IMR-90 (cell line): ENCODE data around the gene HNRNPC. TPM values are rescaled to one million over a fixed set of nuclear protein-coding genes. Genes with fewer than 3 reads are reported as not detected.
A peak's percentile ranks its signal among the peaks of the same experiment; 100 is the strongest.

Experiments used
- ATAC-seq: fragments of 200-7000 bp; cut with Tn5 transposase; 2 replicates; pipeline ENCODE4 v1.9.1; 2020; ENCODE audit warnings: low read depth, mild to moderate bottlenecking, moderate library complexity
- BruUV-seq: library from RNA; stranded (reverse); fragments of 400-500 nt; replicated peaks from 2 replicates; lab custom pipeline; 2021; lab: Mats Ljungman, UMichigan
- CTCF ChIA-PET: fragments of 300-600 bp; formaldehyde crosslinking; extraction: SDS; loops from one replicate; lab custom pipeline; 2021; ENCODE audit warnings: antibody characterized with exemption; lab: Yijun Ruan, JAX
- POLR2A ChIA-PET: fragments of 300-600 bp; sonication (Branson Sonifier 250); formaldehyde crosslinking; loops from one replicate; lab custom pipeline; 2022; ENCODE audit warnings: antibody characterized with exemption; ENCODE audit not compliant: unreplicated experiment; lab: Charles Lee
- DNase-seq: peaks from one replicate; pipeline ENCODE4 v3.0.0; 2013
- H2AFZ ChIP-seq: replicated peaks from 2 replicates; pipeline ENCODE3; 2013; ENCODE audit warnings: low read length, mild to moderate bottlenecking; ENCODE audit not compliant: poor library complexity
- H2AK5ac ChIP-seq: 2 replicates; pipeline ENCODE4 v1.6.1; 2013; ENCODE audit warnings: low read depth, low read length, inconsistent platforms
- H2AK9ac ChIP-seq: replicated peaks from 2 replicates; pipeline ENCODE3; 2013; ENCODE audit warnings: mild to moderate bottlenecking, low read depth, low read length, moderate library complexity; ENCODE audit not compliant: poor library complexity
- H2BK120ac ChIP-seq: 2 replicates; pipeline ENCODE4 v1.6.1; 2013; ENCODE audit warnings: low read depth, low read length, inconsistent platforms
- H2BK15ac ChIP-seq: 3 replicates; pipeline ENCODE4 v1.6.1; 2013; ENCODE audit warnings: low read depth, low read length, inconsistent platforms
- H2BK20ac ChIP-seq: 2 replicates; pipeline ENCODE4 v1.6.1; 2013; ENCODE audit warnings: low read depth, mild to moderate bottlenecking, inconsistent platforms, low read length, moderate library complexity
- H2BK5ac ChIP-seq: 2 replicates; pipeline ENCODE4 v1.6.1; 2013; ENCODE audit warnings: mild to moderate bottlenecking, low read depth, low read length, inconsistent platforms; ENCODE audit not compliant: poor library complexity, severe bottlenecking
- H3K14ac ChIP-seq: replicated peaks from 2 replicates; pipeline ENCODE4 v1.6.1; 2013; ENCODE audit warnings: low read depth, low read length, inconsistent platforms
- H3K18ac ChIP-seq: 2 replicates; pipeline ENCODE4 v1.6.1; 2013; ENCODE audit warnings: low read depth, low read length, control low read depth
- H3K23ac ChIP-seq: 2 replicates; pipeline ENCODE4 v1.6.1; 2013; ENCODE audit warnings: low read depth, low read length, inconsistent platforms
- H3K27ac ChIP-seq: 2 replicates; pipeline ENCODE4 v1.5.1; 2013; ENCODE audit warnings: mild to moderate bottlenecking, control low read depth, low read length; ENCODE audit not compliant: insufficient read depth
- H3K27me3 ChIP-seq: 2 replicates; pipeline ENCODE4 v1.6.1; 2013; ENCODE audit warnings: low read length; ENCODE audit not compliant: control insufficient read depth, insufficient read depth
- H3K36me3 ChIP-seq: 2 replicates; pipeline ENCODE4 v1.6.1; 2013; ENCODE audit warnings: low read length, mixed read lengths; ENCODE audit not compliant: control insufficient read depth, insufficient read depth
- H3K4ac ChIP-seq: 2 replicates; pipeline ENCODE4 v1.6.1; 2013; ENCODE audit warnings: low read depth, low read length, inconsistent platforms
- H3K4me1 ChIP-seq: 2 replicates; pipeline ENCODE4 v1.6.1; 2013; ENCODE audit warnings: low read length, mixed read lengths; ENCODE audit not compliant: control insufficient read depth, insufficient read depth
- H3K4me2 ChIP-seq: 2 replicates; pipeline ENCODE4 v1.6.1; 2013; ENCODE audit warnings: low read depth, mild to moderate bottlenecking, control low read depth, low read length, moderate library complexity
- H3K4me3 ChIP-seq: 2 replicates; pipeline ENCODE4 v1.5.1; 2013; ENCODE audit warnings: low read depth, mild to moderate bottlenecking, control low read depth, low read length, moderate library complexity; ENCODE audit not compliant: insufficient read depth
- H3K56ac ChIP-seq: 2 replicates; pipeline ENCODE4 v1.6.1; 2013; ENCODE audit warnings: low read length, inconsistent platforms; ENCODE audit not compliant: insufficient read depth; ENCODE audit errors: extremely low read depth
- H3K79me1 ChIP-seq, 2 experiments: 2 replicates each; pipeline ENCODE4 v1.6.1; 2013; ENCODE audit warnings: low read length in 2 of 2, inconsistent platforms in 1 of 2, low read depth in 1 of 2
- H3K9ac ChIP-seq: 2 replicates; pipeline ENCODE4 v1.6.1; 2013; ENCODE audit warnings: low read depth, low read length, control low read depth
- H3K9me1 ChIP-seq: 2 replicates; pipeline ENCODE4 v1.6.1; 2013; ENCODE audit warnings: low read length, inconsistent platforms; ENCODE audit not compliant: insufficient read depth
- H3K9me3 ChIP-seq: 2 replicates; pipeline ENCODE4 v1.6.1; 2013; ENCODE audit warnings: low read length; ENCODE audit not compliant: control insufficient read depth, insufficient read depth
- H4K20me1 ChIP-seq: 2 replicates; pipeline ENCODE4 v1.6.1; 2013; ENCODE audit warnings: low read length, inconsistent platforms; ENCODE audit not compliant: insufficient read depth
- H4K5ac ChIP-seq: 2 replicates; pipeline ENCODE4 v1.6.1; 2013; ENCODE audit warnings: mild to moderate bottlenecking, low read depth, low read length, control low read depth
- H4K8ac ChIP-seq, 2 experiments: 2 replicates each; pipeline ENCODE4 v1.6.1; 2013; ENCODE audit warnings: low read depth in 2 of 2, low read length in 2 of 2, control low read depth in 1 of 2, inconsistent platforms in 1 of 2
- H4K91ac ChIP-seq: 2 replicates; pipeline ENCODE4 v1.6.1; 2013; ENCODE audit warnings: low read depth, low read length, inconsistent platforms; ENCODE audit not compliant: insufficient read depth
- BHLHE40 ChIP-seq: fragments of 150-350 bp; IDR thresholded peaks from 2 replicates; pipeline ENCODE4 v1.6.1; 2016; ENCODE audit warnings: mild to moderate bottlenecking, low read depth, low read length
- CHD1 ChIP-seq: IDR thresholded peaks from 2 replicates; pipeline ENCODE4 v1.6.1; 2012; ENCODE audit warnings: low read depth, low read length, improper control_type of control experiment
- CTCF ChIP-seq: conservative IDR thresholded peaks from 2 replicates; pipeline ENCODE4 v1.5.1; 2012; ENCODE audit warnings: mild to moderate bottlenecking, low read depth, low read length, improper control_type of control experiment
- FOS ChIP-seq: fragments of 150-350 bp; IDR thresholded peaks from 2 replicates; pipeline ENCODE4 v1.6.1; 2016; ENCODE audit warnings: low read depth, low read length
- MAFK ChIP-seq: IDR thresholded peaks from 2 replicates; pipeline ENCODE4 v1.6.1; 2012; ENCODE audit warnings: low read depth, low read length, improper control_type of control experiment
- MAZ ChIP-seq: IDR thresholded peaks from 2 replicates; pipeline ENCODE4 v1.6.1; 2012; ENCODE audit warnings: low read depth, mild to moderate bottlenecking, low read length, improper control_type of control experiment, moderate library complexity, borderline replicate concordance
- MXI1 ChIP-seq: IDR thresholded peaks from 2 replicates; pipeline ENCODE4 v1.6.1; 2012; ENCODE audit warnings: low read depth, mild to moderate bottlenecking, low read length, moderate library complexity, borderline replicate concordance
- NFE2L2 ChIP-seq: fragments of 150-350 bp; IDR thresholded peaks from 2 replicates; pipeline ENCODE4 v1.6.1; 2016; ENCODE audit warnings: low read depth, mild to moderate bottlenecking, low read length
- POLR2A ChIP-seq: IDR thresholded peaks from 2 replicates; pipeline ENCODE4 v1.6.1; 2012; ENCODE audit warnings: mild to moderate bottlenecking, low read depth, low read length
- RAD21 ChIP-seq: IDR thresholded peaks from 2 replicates; pipeline ENCODE4 v1.6.1; 2012; ENCODE audit warnings: low read length, improper control_type of control experiment
- RCOR1 ChIP-seq: IDR thresholded peaks from 2 replicates; pipeline ENCODE4 v1.6.1; 2012; ENCODE audit warnings: mild to moderate bottlenecking, low read length, improper control_type of control experiment; ENCODE audit not compliant: insufficient replicate concordance
- RFX5 ChIP-seq: IDR thresholded peaks from 2 replicates; pipeline ENCODE4 v1.8.0; 2012; ENCODE audit warnings: low read depth, mild to moderate bottlenecking, low read length, moderate library complexity
- SMC3 ChIP-seq: fragments of 150-350 bp; IDR thresholded peaks from 2 replicates; pipeline ENCODE4 v1.6.1; 2016; ENCODE audit warnings: low read depth, mild to moderate bottlenecking, antibody characterized with exemption, low read length, moderate library complexity
- USF2 ChIP-seq: fragments of 150-350 bp; IDR thresholded peaks from 2 replicates; pipeline ENCODE4 v1.6.1; 2017; ENCODE audit warnings: mild to moderate bottlenecking, antibody characterized with exemption, low read length, low read depth
- WGBS, 2 experiments: methylation state at CpG; one replicate each; pipeline versions ENCODE4 v1.1.5 to v1.1.7; 2013; ENCODE audit warnings: missing lambda C conversion rate in 2 of 2; ENCODE audit not compliant: insufficient read length in 1 of 2; ENCODE audit errors: extremely low coverage in 2 of 2; 5-methylcytosine and 5-hydroxymethylcytosine counted together
- dilution Hi-C: fragments of 300-500 bp; cut with HindIII; formaldehyde crosslinking; loops from one replicate; pipeline ENCODE4 v1.14.3; 2018; ENCODE audit warnings: low sequenced_read_pairs; ENCODE audit not compliant: unreplicated experiment
- in situ Hi-C: fragments of 300-500 bp; cut with MboI; formaldehyde crosslinking; loops from 3 replicates; pipeline ENCODE4 v1.14.3; 2019; ENCODE audit warnings: low sequenced_read_pairs, inconsistent platforms, mixed read lengths
- intact Hi-C: fragments of 100-400 bp; cut with micrococcal nuclease; formaldehyde crosslinking; loops from 2 replicates; pipeline ENCODE4 v1.10.0; 2022
- polyA plus RNA-seq, 3 experiments: library from polyadenylated mRNA; depleted of rRNA; stranded (reverse); fragments of >200 nt; gene quantifications; 2 replicates each; pipeline ENCODE4 v1.2.3, GENCODE V29; 2012; ENCODE audit warnings: low replicate concordance in 1 of 3
- total RNA-seq: library from RNA; depleted of rRNA; stranded (reverse); fragments of >200 nt; gene quantifications from 2 replicates; pipeline ENCODE4 v1.2.3, GENCODE V29; 2012
- TF ChIP-seq, protein P1 (sequence below): fragments of 150-350 bp; IDR thresholded peaks from 2 replicates; pipeline ENCODE4 v1.6.1; 2016; ENCODE audit warnings: low read depth, mild to moderate bottlenecking, low read length, moderate library complexity, borderline replicate concordance

The HNRNPC gene
- total and polyA plus RNA-seq, 2 of the 4 experiments (the other 2 are of a cell fraction), result 308 to 615 TPM

GRCh38 chr14:21219120-21219519 lies 50.1 kb downstream of the HNRNPC start:
- Histone ChIP-seq H2BK120ac (no peak overlapping the region), H4K20me1 (peaks cover 100% of the 10 kb centered on the region), H2AK9ac (no peak overlapping the region), H3K27me3 (no peaks in the 10 kb centered on the region), H3K14ac (no peak overlapping the region), H4K8ac (no peak overlapping the region), H3K4ac (no peak overlapping the region), H3K36me3 (peaks cover 43% of the 10 kb centered on the region), H3K56ac (no peak overlapping the region), H2AFZ (no peak overlapping the region), H3K4me1 (peaks cover 16% of the 10 kb centered on the region), H3K18ac (no peak overlapping the region), H3K9me3 (no peaks in the 10 kb centered on the region), H3K79me1 (peaks cover 5 to 72% of the 10 kb centered on the region in 2 experiments; a peak in 3 of 4 replicates), H3K27ac (no peak overlapping the region), H2BK20ac (no peak overlapping the region), H3K4me2 (no peak overlapping the region), H2AK5ac (no peak overlapping the region), H2BK5ac (peak overlapping the region; percentile 34), H2BK15ac (no peak overlapping the region), H3K9me1 (no peaks in the 10 kb centered on the region; the same call in 1 of the 2 replicates), H3K9ac (no peak overlapping the region), H3K4me3 (no peak overlapping the region), H4K91ac (no peak overlapping the region), H4K5ac (no peak overlapping the region), H3K23ac (no peak overlapping the region)
- dilution Hi-C loops (no loop called here), intact Hi-C loops (no loop called here), in situ Hi-C loops (no loop called here)
- 77% methylated on average over 2 of the region's 2 CpGs; no CpG with 5 or more reads in 1 of the 2 experiments for WGBS, 2 experiments
- ATAC-seq (no peak), DNase-seq (no peak)
- no peak for TF ChIP-seq CTCF
- no peak for TF ChIP-seq MXI1
- no peak for TF ChIP-seq RAD21
- TF ChIP-seq CHD1, result no peak
- TF ChIP-seq MAZ, result no peak
- no peak for TF ChIP-seq RFX5
- TF ChIP-seq MAFK, result no peak
- no peak for TF ChIP-seq USF2
- no peak for TF ChIP-seq FOS
- TF ChIP-seq NFE2L2, result no peak
- no peak for TF ChIP-seq SMC3
- no peak for TF ChIP-seq BHLHE40
- TF ChIP-seq, protein P1, sequence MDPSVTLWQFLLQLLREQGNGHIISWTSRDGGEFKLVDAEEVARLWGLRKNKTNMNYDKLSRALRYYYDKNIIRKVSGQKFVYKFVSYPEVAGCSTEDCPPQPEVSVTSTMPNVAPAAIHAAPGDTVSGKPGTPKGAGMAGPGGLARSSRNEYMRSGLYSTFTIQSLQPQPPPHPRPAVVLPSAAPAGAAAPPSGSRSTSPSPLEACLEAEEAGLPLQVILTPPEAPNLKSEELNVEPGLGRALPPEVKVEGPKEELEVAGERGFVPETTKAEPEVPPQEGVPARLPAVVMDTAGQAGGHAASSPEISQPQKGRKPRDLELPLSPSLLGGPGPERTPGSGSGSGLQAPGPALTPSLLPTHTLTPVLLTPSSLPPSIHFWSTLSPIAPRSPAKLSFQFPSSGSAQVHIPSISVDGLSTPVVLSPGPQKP, result no peak
- no peak for TF ChIP-seq POLR2A
- no peak for TF ChIP-seq RCOR1
- BruUV-seq, result no TSS peak
- POLR2A ChIA-PET, result no interaction called here
- CTCF ChIA-PET, result no interaction called here
